Measurements from ENCODE around the gene LPA.
"Not testable (repeated sequence)": the region's sequence is repeated elsewhere in the genome, so short reads cannot be mapped to it uniquely, and the experiment has no call there.

LPA gene, protein sequence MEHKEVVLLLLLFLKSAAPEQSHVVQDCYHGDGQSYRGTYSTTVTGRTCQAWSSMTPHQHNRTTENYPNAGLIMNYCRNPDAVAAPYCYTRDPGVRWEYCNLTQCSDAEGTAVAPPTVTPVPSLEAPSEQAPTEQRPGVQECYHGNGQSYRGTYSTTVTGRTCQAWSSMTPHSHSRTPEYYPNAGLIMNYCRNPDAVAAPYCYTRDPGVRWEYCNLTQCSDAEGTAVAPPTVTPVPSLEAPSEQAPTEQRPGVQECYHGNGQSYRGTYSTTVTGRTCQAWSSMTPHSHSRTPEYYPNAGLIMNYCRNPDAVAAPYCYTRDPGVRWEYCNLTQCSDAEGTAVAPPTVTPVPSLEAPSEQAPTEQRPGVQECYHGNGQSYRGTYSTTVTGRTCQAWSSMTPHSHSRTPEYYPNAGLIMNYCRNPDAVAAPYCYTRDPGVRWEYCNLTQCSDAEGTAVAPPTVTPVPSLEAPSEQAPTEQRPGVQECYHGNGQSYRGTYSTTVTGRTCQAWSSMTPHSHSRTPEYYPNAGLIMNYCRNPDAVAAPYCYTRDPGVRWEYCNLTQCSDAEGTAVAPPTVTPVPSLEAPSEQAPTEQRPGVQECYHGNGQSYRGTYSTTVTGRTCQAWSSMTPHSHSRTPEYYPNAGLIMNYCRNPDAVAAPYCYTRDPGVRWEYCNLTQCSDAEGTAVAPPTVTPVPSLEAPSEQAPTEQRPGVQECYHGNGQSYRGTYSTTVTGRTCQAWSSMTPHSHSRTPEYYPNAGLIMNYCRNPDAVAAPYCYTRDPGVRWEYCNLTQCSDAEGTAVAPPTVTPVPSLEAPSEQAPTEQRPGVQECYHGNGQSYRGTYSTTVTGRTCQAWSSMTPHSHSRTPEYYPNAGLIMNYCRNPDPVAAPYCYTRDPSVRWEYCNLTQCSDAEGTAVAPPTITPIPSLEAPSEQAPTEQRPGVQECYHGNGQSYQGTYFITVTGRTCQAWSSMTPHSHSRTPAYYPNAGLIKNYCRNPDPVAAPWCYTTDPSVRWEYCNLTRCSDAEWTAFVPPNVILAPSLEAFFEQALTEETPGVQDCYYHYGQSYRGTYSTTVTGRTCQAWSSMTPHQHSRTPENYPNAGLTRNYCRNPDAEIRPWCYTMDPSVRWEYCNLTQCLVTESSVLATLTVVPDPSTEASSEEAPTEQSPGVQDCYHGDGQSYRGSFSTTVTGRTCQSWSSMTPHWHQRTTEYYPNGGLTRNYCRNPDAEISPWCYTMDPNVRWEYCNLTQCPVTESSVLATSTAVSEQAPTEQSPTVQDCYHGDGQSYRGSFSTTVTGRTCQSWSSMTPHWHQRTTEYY (N-terminal part only)

DNA sequence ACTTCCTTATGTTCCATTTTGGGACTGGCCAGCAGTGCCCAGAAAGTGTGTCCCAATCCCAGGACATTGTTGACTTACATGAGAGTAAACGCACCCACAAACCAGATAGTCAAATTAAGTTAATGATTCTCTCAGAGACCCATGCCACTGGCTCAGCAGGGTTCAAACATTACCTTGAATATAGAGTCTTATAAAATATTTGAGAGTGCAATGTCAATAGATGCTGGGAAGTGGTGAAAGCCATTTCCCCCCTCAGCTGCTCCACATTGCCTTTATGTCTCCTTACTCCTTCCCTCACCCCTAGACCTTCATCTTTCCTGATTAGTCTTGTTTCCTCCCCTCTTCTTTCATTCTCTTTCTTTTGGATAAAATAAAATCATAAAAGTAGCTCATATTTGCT is at the start of gene LPA:
LPA (minus strand) TSS at position 78 of the 400 bp plus-strand sequence; CDS start at position 17, 61 bp downstream.
- DNase-seq = not testable (repeated sequence)

DNA sequence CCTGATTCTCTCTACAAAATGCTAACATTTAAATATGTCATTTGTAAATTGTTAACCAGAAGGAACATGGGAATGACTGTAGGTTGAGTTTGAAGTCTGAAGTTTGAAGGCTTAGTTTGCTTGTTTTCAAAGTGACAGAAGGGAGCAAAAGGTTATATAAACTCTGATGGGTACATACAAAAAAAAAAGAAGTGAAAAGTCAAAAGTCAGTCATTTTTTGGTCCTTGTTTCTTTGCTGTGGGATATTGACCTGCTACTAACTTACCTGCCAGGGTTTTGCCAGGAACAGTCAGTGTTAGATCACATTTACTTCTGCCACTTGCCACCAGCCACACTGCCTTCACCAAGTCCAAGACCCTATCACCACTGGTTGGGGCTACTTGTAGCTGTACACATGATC is 44.9 kb upstream of the LPA start:
- not testable (repeated sequence) for DNase-seq

DNA sequence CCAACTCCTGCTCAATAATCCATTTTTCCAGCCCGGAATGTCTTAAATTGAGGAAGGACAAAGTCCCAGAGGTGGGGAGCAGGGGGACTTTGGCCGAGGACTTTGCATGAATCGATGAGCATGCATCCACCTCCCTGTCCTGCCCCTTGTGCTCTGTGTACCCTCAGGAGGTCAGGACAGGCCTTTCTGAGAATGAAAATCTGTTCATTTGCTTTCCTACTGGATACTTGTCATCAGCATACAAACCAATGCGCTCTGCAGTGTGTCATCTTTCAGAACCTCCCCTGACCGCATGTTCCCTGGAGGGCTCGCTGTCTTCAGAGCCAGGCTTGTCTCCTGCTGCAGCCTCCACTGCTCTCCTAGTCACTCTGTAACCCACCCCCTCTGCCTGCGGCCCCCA is 40.6 kb upstream of the LPA start:
- not testable (repeated sequence) for DNase-seq

DNA sequence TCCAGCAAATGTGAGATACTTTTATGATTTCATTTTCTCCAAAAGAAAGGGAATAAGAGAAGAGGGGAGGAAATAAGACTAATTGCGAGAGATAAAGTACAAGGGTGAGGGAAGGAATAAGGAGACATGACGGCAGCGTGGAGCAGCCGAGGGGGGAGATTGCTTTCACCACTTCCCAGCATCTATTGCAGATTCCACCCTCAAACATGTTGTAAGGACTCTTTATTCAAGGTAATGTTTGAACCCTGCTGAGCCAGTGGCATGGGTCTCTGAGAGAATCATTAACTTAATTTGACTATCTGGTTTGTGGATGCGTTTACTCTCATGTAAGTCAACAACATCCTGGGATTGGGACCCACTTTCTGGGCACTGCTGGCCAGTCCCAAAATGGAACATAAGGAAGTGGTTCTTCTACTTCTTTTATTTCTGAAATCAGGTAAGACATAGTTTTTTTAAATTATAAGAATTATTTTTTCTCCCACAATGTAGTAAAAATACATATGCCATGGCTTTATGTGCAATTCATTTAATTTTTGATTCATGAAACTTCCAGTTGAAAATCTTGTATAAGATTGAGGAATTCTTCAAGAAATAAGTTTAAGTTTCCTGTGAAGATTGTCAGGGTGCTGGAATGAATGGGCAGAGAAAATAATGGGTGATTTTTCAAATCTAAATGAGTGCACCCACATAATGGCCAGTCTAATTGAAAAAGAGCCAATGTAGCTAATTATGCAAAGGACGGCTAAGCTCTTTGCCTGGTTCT is 38.0 kb upstream of the LPA start, which contains the start of gene PLG:
PLG (plus strand) TSS at position 327 of the 763 bp plus-strand sequence; CDS start at position 388, 61 bp downstream.
- not testable (repeated sequence) for DNase-seq

DNA sequence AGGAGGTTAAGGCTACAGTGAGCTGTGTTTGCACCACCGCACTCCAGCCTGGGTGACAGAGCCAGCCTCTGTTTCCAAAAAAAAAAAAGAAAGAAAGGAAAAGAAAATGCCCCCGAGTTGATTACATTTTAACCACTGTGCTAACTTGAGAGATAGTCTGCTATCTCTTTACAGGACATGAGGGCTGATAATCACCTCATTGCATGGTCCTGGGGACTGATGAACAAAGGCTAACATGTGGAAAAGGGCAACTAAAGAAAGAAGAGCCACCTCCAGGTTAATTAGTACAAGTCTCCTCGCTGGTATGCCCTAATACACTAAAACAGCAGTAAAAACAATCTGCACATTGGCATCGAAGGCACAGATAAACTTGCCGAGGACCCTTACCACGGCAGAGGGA is 33.8 kb upstream of the LPA start:
- DNase-seq = no peak

DNA sequence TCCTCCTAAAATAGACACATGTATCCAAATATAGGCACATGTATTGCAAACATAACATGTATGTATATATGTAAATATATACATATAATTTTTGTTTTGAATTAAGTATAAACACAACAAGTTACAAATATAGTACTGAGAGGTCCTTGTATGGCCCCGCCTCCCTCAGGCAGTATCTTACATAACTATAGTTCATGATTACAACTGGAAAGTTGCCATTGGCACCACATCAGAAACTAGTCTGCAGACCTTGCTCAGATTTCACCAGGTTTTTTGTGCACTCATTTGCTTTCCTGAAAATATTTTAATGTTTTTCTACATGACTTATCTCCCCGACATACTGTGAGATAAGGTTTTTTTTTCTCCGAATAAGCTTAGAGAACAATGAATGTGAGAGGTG is 32.8 kb upstream of the LPA start:
- not testable (repeated sequence) for DNase-seq

DNA sequence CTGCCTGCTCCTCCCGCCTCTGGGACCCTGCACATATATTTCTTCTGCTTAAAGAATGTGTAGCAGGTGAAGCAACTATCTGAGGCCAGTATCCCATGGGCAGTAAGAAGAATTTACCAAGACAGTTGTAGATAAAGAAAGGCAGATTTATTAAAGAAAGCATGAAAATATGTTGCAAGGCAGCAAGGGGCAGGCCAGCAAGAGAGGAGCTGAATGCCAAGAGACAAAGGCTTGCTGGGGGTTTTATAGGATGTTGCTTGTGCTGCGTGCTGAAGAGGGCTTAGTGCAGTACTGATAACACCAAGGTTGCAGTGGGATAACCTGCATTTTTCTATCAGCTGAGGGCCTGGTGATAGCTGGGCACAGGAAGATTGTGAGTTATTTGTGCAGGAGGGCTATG is 31.5 kb upstream of the LPA start:
- not testable (repeated sequence) for DNase-seq

DNA sequence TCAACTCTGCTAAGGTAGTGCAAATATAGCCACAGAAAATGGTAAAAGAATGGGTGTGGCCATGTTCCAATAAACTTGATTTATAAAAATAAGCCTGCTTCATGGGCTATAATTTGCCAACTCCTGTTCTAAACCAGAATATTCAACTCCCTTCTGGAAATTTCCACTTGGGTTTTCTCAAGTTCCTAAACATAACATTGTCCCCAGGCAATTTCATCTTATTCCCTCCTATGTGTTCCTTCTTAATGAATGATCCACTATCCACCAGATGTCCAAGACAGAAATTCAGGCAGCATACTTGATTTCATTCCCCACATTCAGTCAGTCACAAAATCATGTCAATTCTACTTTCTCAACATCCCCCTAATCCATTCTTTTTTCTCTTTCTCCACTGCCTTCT is 30.9 kb upstream of the LPA start:
- not testable (repeated sequence) for DNase-seq

DNA sequence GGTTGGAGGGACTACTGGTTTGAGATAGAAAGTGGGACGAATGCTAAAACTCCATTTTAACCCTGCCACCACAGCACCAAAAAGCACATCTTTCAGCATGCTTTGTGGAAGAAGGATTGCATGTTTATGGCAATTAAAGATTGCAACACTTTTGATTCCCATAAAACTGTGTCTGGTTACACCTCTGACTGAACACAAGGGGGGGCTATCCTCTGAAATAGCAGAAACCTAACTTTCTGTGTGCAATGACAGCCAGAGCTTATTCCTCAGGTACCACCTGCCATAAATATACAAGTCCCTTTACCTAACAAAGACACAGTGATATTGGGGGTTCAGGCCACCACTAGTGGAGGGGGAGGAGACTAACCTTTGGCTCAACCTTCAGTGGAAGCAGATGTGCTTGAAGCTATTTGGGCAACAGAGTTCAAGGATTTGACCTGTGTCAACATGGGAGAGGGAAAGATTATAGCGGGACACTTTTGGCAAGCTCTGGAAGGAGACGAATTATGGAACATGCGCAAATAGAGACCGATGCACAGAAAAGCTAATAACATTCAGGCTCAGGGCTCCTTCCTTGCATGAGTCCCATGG is 28.4 kb upstream of the LPA start:
- DNase-seq = no peak

DNA sequence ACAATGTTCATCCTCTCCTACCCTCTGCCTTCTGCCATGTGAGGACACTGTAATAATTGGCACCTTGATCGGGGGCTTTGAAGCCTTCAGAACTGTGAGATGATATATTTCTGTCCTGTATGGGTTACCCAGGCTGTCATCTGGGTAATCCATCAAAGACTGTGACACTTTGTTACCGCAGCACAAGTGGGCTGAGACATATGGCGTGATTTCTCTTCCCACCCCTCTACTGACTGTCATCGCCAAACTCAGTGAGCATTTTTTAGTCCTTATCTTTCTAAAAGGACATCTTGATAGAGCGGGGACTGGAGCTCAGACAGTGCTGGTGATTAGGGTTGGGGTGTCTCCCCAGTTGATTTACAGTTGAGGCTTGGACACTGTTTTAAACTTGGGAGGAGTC is 27.5 kb upstream of the LPA start:
- DNase-seq = no peak

DNA sequence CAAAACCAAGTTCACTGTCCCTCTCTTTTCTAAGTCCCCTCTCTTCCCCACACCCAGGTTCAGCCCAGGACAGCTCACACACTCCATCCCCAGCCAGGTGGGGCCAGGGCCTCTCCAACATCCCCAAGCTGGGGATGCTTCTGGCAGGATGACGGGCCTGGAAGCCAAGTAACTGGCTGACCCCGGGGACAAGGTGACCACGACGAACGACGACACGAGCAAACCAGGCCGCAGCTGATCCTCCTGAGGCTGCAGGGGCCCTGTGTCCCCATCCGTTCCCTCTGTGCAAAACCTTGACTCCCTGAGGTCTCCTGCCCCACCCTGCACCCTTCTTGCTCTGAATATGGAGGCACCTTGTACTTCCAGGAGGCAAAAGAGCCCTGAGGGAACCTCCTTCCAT is 26.4 kb upstream of the LPA start:
- no peak for DNase-seq

DNA sequence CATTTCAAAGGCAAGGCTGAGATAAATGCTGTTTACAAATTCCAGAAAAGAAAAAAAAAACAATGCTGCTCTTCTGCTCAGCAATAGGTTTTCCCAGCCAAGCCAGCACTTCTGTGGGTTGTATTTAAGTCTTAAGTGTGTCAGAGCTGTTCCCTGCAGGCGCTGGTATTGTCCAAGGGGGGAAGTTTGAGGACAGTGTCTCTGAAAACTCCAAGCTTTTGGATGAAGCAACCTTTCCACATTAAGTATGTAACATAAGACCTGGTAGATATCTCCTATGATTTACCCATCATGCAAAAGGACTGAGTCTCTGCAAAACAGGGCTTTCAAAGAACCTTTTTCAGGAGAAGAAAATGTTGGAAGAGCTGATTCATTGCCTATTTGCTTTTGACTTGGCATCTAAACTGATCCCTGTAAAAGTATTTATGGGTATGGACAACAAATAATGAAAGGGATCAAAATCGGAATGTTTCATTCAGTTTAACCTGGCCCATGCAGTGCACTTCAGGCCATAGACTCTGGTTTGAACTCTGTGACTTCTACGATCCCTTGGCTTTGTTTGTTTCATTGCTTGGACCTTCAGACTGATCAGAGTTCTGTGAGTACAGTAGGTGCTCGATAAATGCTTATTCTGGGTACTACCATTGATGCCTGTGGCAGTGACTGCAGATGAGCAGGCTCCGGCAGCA is 21.8 kb upstream of the LPA start:
- DNase-seq = no peak

DNA sequence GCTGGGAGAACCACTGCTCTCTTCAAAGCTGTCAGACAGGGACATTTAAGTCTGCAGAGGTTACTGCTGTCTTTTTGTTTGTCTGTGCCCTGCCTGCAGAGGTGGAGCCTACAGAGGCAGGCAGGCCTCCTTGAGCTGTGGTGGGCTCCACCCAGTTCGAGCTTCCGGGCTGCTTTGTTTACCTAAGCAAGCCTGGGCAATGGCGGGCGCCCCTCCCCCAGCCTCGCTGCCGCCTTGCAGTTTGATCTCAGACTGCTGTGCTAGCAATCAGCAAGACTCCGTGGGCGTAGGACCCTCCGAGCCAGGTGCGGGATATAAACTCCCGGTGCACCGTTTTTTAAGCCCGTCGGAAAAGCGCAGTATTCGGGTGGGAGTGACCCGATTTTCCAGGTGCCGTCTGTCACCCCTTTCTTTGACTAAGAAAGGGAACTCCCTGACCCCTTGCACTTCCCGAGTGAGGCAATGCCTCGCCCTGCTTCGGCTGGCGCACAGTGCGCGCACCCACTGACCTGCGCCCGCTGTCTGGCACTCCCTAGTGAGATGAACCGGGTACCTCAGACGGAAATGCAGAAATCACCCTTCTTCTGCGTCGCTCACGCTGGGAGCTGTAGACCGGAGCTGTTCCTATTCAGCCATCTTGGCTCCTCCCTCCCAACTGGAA is 21.2 kb upstream of the LPA start:
- DNase-seq = not testable (repeated sequence)

DNA sequence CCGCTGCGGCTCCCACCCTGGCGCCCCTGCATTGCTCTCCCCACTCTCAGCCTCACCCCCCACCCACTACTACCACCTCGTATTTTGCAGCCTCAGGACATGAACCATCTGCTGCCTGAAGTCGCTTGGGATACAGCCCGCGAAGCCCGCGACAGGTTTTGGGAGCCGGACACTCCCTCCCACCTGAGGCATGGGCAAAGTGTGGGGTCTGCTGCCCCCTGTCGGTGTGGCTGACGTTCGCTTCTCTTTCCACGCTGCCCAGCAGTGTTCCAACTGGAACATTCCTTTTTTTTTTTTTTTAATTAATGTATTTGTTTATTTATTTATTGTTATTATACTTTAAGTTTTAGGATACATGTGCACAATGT is 15.3 kb upstream of the LPA start:
- no peak for DNase-seq

DNA sequence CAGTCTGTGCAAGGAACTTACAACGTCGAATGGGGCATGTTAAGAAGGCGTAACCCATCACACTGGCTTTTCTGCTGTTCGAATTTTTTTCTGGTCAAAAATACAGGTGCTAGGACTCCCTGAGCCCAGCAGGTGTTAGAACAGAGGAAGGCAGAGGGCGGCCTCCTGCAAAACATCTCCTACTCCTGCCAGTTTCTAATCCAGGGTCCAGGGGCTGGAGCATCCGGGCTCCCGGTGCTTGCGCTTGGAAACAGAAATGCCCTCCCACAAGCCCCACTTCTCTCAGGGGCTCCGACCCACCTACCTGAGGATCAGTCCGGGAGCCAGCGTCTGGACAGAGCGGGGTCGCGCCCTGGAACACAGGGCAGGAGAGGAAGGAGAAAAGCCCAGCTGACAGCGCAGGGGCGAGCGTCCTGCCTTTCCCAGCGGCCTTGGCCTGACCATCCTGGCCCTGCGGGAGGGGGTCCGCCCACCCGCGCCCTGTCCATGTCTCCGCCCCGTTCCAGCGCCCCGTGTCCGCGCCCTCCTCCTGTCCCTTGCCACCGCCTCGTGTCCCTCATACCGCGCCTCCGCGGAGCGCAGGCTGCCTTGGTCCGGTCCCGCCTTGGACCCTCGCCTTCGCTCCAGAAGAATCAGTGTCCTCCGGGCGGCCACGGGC is 14.8 kb upstream of the LPA start:
- no peak for DNase-seq

DNA sequence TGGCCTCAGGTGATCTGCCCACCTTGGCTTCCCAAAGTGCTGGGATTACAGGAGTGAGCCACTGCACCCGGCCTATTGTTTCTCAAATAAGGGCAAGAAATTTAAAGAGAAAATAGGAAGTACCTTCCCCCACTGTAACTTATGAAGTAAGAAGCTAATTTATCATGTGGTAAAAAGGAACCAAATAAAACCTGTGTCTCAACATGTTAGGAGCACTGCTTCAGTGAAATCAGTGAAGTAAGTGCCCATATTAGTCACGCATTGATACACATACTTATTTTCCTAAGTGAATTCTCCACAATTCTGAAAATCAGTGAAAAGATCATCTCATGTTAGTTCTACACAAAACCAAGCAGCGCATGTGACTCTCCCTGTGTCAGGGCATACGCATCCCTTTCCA is 14.2 kb upstream of the LPA start:
- no peak for DNase-seq

DNA sequence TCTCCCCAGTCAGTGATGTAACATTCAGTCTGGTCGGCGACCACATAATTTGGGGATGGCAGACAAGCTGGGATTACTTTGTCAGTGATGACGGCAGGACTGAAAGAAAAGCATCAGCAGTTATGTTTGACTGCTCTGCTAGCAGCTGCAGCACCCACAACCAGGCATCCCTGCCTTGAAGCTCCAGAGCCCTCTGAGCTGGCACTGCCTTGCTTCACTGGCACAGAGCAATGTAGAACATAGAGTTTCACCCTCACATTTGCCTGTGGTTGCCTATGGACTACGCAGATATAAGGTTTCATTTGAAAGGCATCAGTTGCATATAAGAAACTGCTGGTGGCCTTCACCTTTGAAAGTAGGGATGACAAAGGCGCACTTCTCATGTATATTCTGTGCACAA is 12.3 kb upstream of the LPA start:
- not testable (repeated sequence) for DNase-seq

DNA sequence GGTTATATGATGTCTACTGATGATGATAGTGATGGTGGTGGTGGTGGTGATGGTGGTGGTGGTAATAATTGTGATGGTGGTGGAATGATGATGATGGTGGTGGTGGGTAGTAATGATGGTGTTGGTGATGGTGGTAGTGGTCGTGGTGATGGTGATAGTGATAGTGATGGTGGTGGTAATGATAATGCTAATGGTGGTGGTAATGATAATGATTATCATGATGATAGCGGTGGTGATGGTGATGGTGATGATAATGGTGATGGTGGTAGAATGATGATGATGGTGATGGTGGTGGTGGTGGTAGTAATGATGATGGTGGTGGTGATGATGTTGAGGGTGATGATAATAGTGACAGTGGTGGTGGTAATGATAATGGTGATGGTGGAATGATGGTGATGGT is 4.5 kb upstream of the LPA start:
- no peak for DNase-seq

DNA sequence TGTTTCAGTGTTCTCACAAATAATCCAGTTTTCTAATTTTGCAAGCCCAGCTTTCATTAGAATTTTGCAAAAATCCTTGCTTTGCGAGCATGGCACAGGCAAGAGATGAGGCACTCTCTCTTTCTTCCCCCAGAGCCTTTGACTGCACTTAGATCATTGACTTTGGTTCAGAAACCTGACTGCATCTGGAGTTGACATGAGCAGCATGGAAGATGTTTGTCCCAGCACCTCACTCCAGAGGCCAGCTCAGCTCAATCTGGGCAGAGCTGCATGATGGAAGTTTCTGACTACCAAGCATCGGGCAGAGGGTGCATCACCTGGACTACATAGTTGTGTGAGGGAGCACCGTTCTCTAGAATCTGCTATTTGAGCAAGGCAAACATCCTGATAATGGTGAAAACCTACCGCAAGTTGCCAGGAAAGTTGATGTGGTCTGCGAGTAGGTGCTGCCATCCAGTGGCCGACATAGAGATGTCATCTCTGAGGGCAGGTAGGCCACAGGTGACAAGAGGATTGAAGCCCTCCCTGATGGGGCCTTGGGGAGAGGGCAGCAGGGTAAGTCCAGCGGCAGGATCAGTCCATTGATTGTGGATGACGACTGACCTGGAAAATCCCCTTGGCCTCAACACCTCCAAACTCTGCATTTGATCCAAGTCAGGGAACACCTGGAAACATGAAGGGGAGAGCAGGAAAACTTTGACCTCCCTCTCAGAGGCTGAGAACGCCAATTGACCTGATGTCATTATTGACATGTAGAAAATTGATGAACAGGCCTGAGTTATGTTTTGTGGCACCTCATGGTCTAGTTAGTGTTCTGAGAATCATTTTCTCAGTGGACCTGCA is 3.8 kb upstream of the LPA start:
- DNase-seq = no peak

All from NCI-H2227 treated with DMSO at 0.1 percent for 48 hours (cell line).